H1 (cell line): ENCODE results near the gene ALDOA. TPM values are rescaled to one million over a fixed set of nuclear protein-coding genes. Genes with fewer than 3 reads are reported as not detected.
A peak's percentile ranks its signal among the peaks of the same experiment; 100 is the strongest.

ENCODE experiments used
- CTCF ChIA-PET: fragments of 300-600 bp; sonication (Branson Sonifier 250); formaldehyde crosslinking; loops from one replicate; lab custom pipeline; 2021; ENCODE audit not compliant: partially characterized antibody; lab: Charles Lee
- POLR2A ChIA-PET: fragments of 300-600 bp; sonication (Branson Sonifier 250); formaldehyde crosslinking; loops from one replicate; lab custom pipeline; 2021; ENCODE audit warnings: inconsistent platforms; ENCODE audit not compliant: partially characterized antibody; lab: Charles Lee
- DNase-seq, 2 experiments: peaks; one replicate each; pipeline versions ENCODE4 v3.0.0 to v3.0.0-alpha.2; 2010 to 2022; ENCODE audit warnings: low spot score in 2 of 2, low read depth in 1 of 2, mixed read lengths in 1 of 2
- FAIRE-seq: peaks from 2 replicates; lab custom pipeline; 2011; peaks lifted over from hg19 to GRCh38; lab: Jason Lieb, UNC
- H2AFZ ChIP-seq: 2 replicates; pipeline ENCODE4 v1.8.1; 2012; ENCODE audit warnings: low read length, inconsistent platforms
- H2AK5ac ChIP-seq: 2 replicates; pipeline ENCODE4 v1.6.1; 2013; ENCODE audit warnings: low read depth, low read length
- H2BK120ac ChIP-seq: replicated peaks from 2 replicates; pipeline ENCODE3; 2013; ENCODE audit warnings: low read depth, low read length, inconsistent platforms
- H2BK12ac ChIP-seq: 2 replicates; pipeline ENCODE4 v1.6.1; 2013; ENCODE audit warnings: low read depth, low read length
- H2BK15ac ChIP-seq: 2 replicates; pipeline ENCODE4 v1.6.1; 2013; ENCODE audit warnings: low read length
- H2BK20ac ChIP-seq: 2 replicates; pipeline ENCODE4 v1.6.1; 2013; ENCODE audit warnings: low read length
- H2BK5ac ChIP-seq: 2 replicates; pipeline ENCODE4 v1.6.1; 2013; ENCODE audit warnings: low read depth, low read length
- H3K14ac ChIP-seq: 2 replicates; pipeline ENCODE4 v1.6.1; 2013; ENCODE audit warnings: inconsistent platforms; ENCODE audit not compliant: insufficient read length
- H3K18ac ChIP-seq: 2 replicates; pipeline ENCODE4 v1.6.1; 2013; ENCODE audit warnings: low read length; ENCODE audit errors: extremely low read depth
- H3K23ac ChIP-seq: 2 replicates; pipeline ENCODE4 v1.6.1; 2013; ENCODE audit warnings: inconsistent platforms; ENCODE audit not compliant: insufficient read length
- H3K23me2 ChIP-seq: 2 replicates; pipeline ENCODE4 v1.6.1; 2013; ENCODE audit warnings: low read depth, low read length
- H3K27ac ChIP-seq: 2 replicates; pipeline ENCODE4 v1.6.1; 2011; ENCODE audit warnings: low read depth, low read length, inconsistent platforms
- H3K27me3 ChIP-seq, 4 experiments: replicated peaks in 1 of 4; 1 replicate in 1 of 4; 2 replicates in 3 of 4; pipeline versions ENCODE4 v1.6.1 to v1.8.1; 2011 to 2013; ENCODE audit warnings: low read length in 3 of 4, mild to moderate bottlenecking in 3 of 4, inconsistent platforms in 2 of 4, mixed read lengths in 2 of 4, moderate library complexity in 1 of 4; ENCODE audit not compliant: control insufficient read depth in 3 of 4, insufficient read depth in 3 of 4; ENCODE audit errors: extremely low read depth in 1 of 4
- H3K36me3 ChIP-seq, 4 experiments: 2 replicates each; pipeline versions ENCODE4 v1.6.1 to v1.8.1; 2011 to 2013; ENCODE audit warnings: mild to moderate bottlenecking in 4 of 4, low read length in 3 of 4, moderate library complexity in 2 of 4, control low read depth in 1 of 4, inconsistent platforms in 1 of 4; ENCODE audit not compliant: insufficient read depth in 4 of 4, control insufficient read depth in 2 of 4
- H3K4ac ChIP-seq: replicated peaks from 2 replicates; pipeline ENCODE3; 2013; ENCODE audit warnings: low read length, low read depth, mixed read lengths, inconsistent platforms; ENCODE audit not compliant: insufficient read length
- H3K4me1 ChIP-seq, 4 experiments: replicated peaks in 1 of 4; 1 replicate in 1 of 4; 2 replicates in 3 of 4; pipeline versions ENCODE4 v1.6.1 to v1.8.1; 2011 to 2013; ENCODE audit warnings: low read length in 3 of 4, inconsistent platforms in 2 of 4, mixed read lengths in 1 of 4; ENCODE audit not compliant: insufficient read depth in 4 of 4, control insufficient read depth in 3 of 4
- H3K4me2 ChIP-seq, 2 experiments: 2 replicates each; pipeline versions ENCODE4 v1.6.1 to v1.8.1; 2011 to 2013; ENCODE audit warnings: low read depth in 2 of 2, low read length in 2 of 2, control low read depth in 1 of 2, inconsistent platforms in 1 of 2, mild to moderate bottlenecking in 1 of 2; ENCODE audit not compliant: insufficient read depth in 1 of 2
- H3K4me3 ChIP-seq, 4 experiments: fragments of 200-600, 300-600 bp in 1 of 4; sonication (generic), shearing (Covaris generic), sonication (Bioruptor Twin) in 1 of 4; 2 replicates each; pipeline versions ENCODE4 v1.5.1 to v1.8.1; 2011 to 2016; ENCODE audit warnings: low read length in 4 of 4, low read depth in 3 of 4, control low read depth in 2 of 4, inconsistent platforms in 2 of 4, mild to moderate bottlenecking in 2 of 4, mixed read lengths in 1 of 4, moderate library complexity in 1 of 4; ENCODE audit not compliant: insufficient read depth in 2 of 4; ENCODE audit errors: extremely low read depth in 1 of 4
- H3K56ac ChIP-seq: replicated peaks from 2 replicates; pipeline ENCODE3; 2013; ENCODE audit warnings: low read depth, mild to moderate bottlenecking, mixed read lengths, low read length, inconsistent platforms; ENCODE audit not compliant: insufficient read length
- H3K79me1 ChIP-seq: 2 replicates; pipeline ENCODE4 v1.6.1; 2013; ENCODE audit warnings: low read depth, low read length, control low read depth
- H3K79me2 ChIP-seq, 2 experiments: 2 replicates each; pipeline versions ENCODE4 v1.6.1 to v1.8.1; 2012 to 2013; ENCODE audit warnings: low read length in 2 of 2, mild to moderate bottlenecking in 2 of 2, inconsistent platforms in 1 of 2; ENCODE audit not compliant: insufficient read depth in 2 of 2, control insufficient read depth in 1 of 2
- H3K9ac ChIP-seq, 4 experiments: replicated peaks in 1 of 4; 1 replicate in 1 of 4; 2 replicates in 3 of 4; pipeline versions ENCODE4 v1.6.1 to v1.8.1; 2011 to 2013; ENCODE audit warnings: low read depth in 3 of 4, low read length in 3 of 4, control low read depth in 2 of 4, mild to moderate bottlenecking in 2 of 4, moderate library complexity in 2 of 4, inconsistent platforms in 1 of 4; ENCODE audit errors: extremely low read depth in 1 of 4
- H3K9me3 ChIP-seq, 2 experiments: 2 replicates each; pipeline versions ENCODE4 v1.6.1 to v1.8.1; 2012 to 2013; ENCODE audit warnings: mild to moderate bottlenecking in 2 of 2, moderate library complexity in 2 of 2, control low read depth in 1 of 2, inconsistent platforms in 1 of 2, low read depth in 1 of 2, low read length in 1 of 2, mixed read lengths in 1 of 2; ENCODE audit not compliant: insufficient read depth in 2 of 2
- H4K20me1 ChIP-seq, 2 experiments: replicated peaks in 1 of 2; 2 replicates each; pipeline versions ENCODE3 to v1.8.1; 2011 to 2013; ENCODE audit warnings: inconsistent platforms in 2 of 2, low read length in 2 of 2, mild to moderate bottlenecking in 1 of 2; ENCODE audit not compliant: insufficient read depth in 2 of 2, control insufficient read depth in 1 of 2
- H4K5ac ChIP-seq: 2 replicates; pipeline ENCODE4 v1.6.1; 2013; ENCODE audit warnings: low read length, low read depth, mixed read lengths, inconsistent platforms; ENCODE audit not compliant: insufficient read length
- H4K8ac ChIP-seq: 2 replicates; pipeline ENCODE4 v1.8.0; 2013; ENCODE audit warnings: mild to moderate bottlenecking, moderate library complexity, low read length, inconsistent platforms; ENCODE audit not compliant: insufficient read depth; ENCODE audit errors: extremely low read depth
- H4K91ac ChIP-seq: replicated peaks from 2 replicates; pipeline ENCODE3; 2013; ENCODE audit warnings: low read length, mixed read lengths, inconsistent platforms; ENCODE audit not compliant: insufficient read length
- ATF3 ChIP-seq: IDR thresholded peaks from 2 replicates; pipeline ENCODE4 v1.6.1; 2011; ENCODE audit warnings: low read depth, mild to moderate bottlenecking, low read length; ENCODE audit not compliant: insufficient read depth
- HDAC2 ChIP-seq, 2 experiments: fragments of 300-600 bp in 1 of 2; sonication (generic) in 1 of 2; IDR thresholded peaks; 2 replicates each; pipeline ENCODE4 v1.6.1; 2011 to 2012; ENCODE audit warnings: low read depth in 2 of 2, low read length in 2 of 2, mild to moderate bottlenecking in 2 of 2, moderate library complexity in 2 of 2, borderline replicate concordance in 1 of 2, inconsistent platforms in 1 of 2
- KDM1A ChIP-seq: fragments of 200-600, 300-600 bp; sonication (generic); IDR thresholded peaks from 2 replicates; pipeline ENCODE4 v1.7.1; 2016; ENCODE audit warnings: mild to moderate bottlenecking, low read length, borderline replicate concordance
- POLR2A ChIP-seq, 2 experiments: IDR thresholded peaks; 1 replicate in 1 of 2; 2 replicates in 1 of 2; pipeline ENCODE4 v1.6.1; 2011; ENCODE audit warnings: low read depth in 2 of 2, low read length in 2 of 2, mild to moderate bottlenecking in 2 of 2; ENCODE audit errors: control extremely low read depth in 1 of 2
- POLR2AphosphoS5 ChIP-seq: IDR thresholded peaks from 2 replicates; pipeline ENCODE4 v1.6.1; 2011; ENCODE audit warnings: low read depth, low read length
- RXRA ChIP-seq: IDR thresholded peaks from 2 replicates; pipeline ENCODE4 v1.6.1; 2011; ENCODE audit warnings: low read depth, mild to moderate bottlenecking, low read length, moderate library complexity; ENCODE audit not compliant: insufficient read depth
- SRF ChIP-seq: IDR thresholded peaks from 2 replicates; pipeline ENCODE4 v1.6.1; 2011; ENCODE audit warnings: mild to moderate bottlenecking, low read depth, low read length, moderate library complexity
- TAF1 ChIP-seq: IDR thresholded peaks from 2 replicates; pipeline ENCODE4 v1.6.1; 2011; ENCODE audit warnings: mild to moderate bottlenecking, low read depth, low read length
- WGBS, 2 experiments: shearing (Covaris generic) in 1 of 2; methylation state at CpG; one replicate each; pipeline versions ENCODE4 v1.1.6 to v1.1.7; 2013 to 2015; ENCODE audit warnings: low lambda C conversion rate in 2 of 2, mixed read lengths in 2 of 2, inconsistent platforms in 1 of 2, low coverage in 1 of 2, missing lambda C conversion rate in 1 of 2; ENCODE audit not compliant: insufficient replicate concordance in 2 of 2, insufficient coverage in 1 of 2, insufficient read length in 1 of 2; ENCODE audit errors: extremely low coverage in 1 of 2, missing lambda C conversion rate in 1 of 2; 5-methylcytosine and 5-hydroxymethylcytosine counted together
- polyA plus RNA-seq, 7 experiments: library from polyadenylated mRNA; depleted of rRNA in 3 of 7; stranded (reverse) in 5 of 7; unstranded in 2 of 7; fragments of >200 nt in 5 of 7; fragments of 200-250 nt in 2 of 7; gene quantifications; 1 replicate in 5 of 7; 2 replicates in 1 of 7; 4 replicates in 1 of 7; pipeline versions ENCODE4 v1.2.1 to v1.2.3, GENCODE V29; 2011 to 2013; ENCODE audit warnings: missing spikeins in 2 of 7, mixed read lengths in 2 of 7
- total RNA-seq: library from RNA; stranded (reverse); fragmentation: NEBNext Ultra II Directional; extraction: Animal tissue kit (Norgen Biotek cat#: 25700); gene quantifications from 2 replicates; pipeline ENCODE4 v1.2.1, GENCODE V29; 2021
- TF ChIP-seq, protein P1 (sequence below): IDR thresholded peaks from 2 replicates; pipeline ENCODE4 v1.6.1; 2011; ENCODE audit warnings: low read length, improper control_type of control experiment

Gene ALDOA
- total and polyA plus RNA-seq, 2 of the 8 experiments (the other 6 are each of a cell fraction or from before 2014, with no cell fraction given) = 1,072 to 1,083 TPM

DNA sequence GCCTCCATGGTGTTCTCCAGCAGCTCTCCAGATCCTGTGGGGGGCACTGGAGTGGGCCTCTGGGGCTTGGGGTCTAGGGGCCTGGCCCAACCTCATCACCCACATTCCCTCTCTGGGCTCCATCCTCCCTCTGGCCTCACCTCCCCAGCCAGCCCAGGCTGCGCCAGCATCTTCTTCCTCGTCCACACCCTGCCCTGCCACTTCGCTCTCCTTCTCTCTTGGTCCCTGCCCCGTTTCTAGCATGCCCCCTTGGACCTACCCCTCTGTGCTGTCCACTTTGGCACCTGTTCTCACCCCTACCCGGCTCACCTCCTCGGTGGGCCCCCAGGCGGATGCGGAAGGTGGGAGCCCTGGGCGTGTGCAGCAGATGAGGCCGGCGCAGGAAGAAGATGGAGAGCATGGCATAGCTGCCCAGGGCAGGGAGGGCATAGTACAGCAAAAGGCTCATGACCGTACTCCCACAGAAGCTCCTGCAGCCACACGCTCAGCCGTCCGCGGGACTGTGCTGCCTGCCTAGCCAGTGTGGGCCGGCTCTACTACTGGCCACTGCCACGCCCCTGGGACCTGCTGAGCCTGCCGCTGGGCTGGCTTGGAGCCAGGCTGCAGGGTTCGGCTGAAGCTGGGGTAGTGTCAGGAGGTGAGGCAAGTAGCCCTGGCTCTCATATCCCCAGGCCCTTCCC, 47.6 kb downstream of the ALDOA start, which contains the start of gene GDPD3:
Gene GDPD3, minus strand, starts transcription at position 507 of the 680 bp plus-strand sequence. Its CDS starts 59 bp downstream, at position 448.
- H3K4me3 ChIP-seq = peak within 1 kb of the TSS in 1 of 4 experiments; percentile 24; a peak in 2 of 8 replicates
- FAIRE-seq = no peak
- H4K91ac ChIP-seq = peak within 1 kb of the TSS; percentile 22
- POLR2A ChIA-PET = interaction anchor here (0.9 to 16.3 kb wide), 5 partner anchors 9 to 434 kb away, joined by 4 to 169 read pairs (median 5); partner anchors contain the start of genes TBX6 and YPEL3
- H3K14ac ChIP-seq = no peak within 1 kb of the TSS
- H3K27ac ChIP-seq = no peak within 1 kb of the TSS
- H3K23me2 ChIP-seq = no peaks in the 10 kb centered on the region
- H2AK5ac ChIP-seq = no peak within 1 kb of the TSS
- 0 out of 2 replicates have a peak within 1 kb of the TSS, but pooled peaks have one; percentile 29 for H2BK15ac ChIP-seq
- no peaks in the 10 kb centered on the region for H3K27me3 ChIP-seq
- WGBS, 2 experiments = 85% methylated on average over 19 of the region's 20 CpGs; no CpG with 5 or more reads in 1 of the 2 experiments
- no peak within 1 kb of the TSS for H4K5ac ChIP-seq
- H3K9me3 ChIP-seq = no peaks in the 10 kb centered on the region
- peak within 1 kb of the TSS; percentile 12; the same call in 1 of the 2 replicates for H2BK5ac ChIP-seq
- H4K20me1 ChIP-seq = peaks cover 2 to 6% of the 10 kb centered on the region in 2 experiments
- H3K56ac ChIP-seq = no peak within 1 kb of the TSS
- H3K18ac ChIP-seq = no peak within 1 kb of the TSS
- H2BK120ac ChIP-seq = no peak within 1 kb of the TSS
- H3K9ac ChIP-seq = peak within 1 kb of the TSS in 1 of 4 experiments; percentile 10; a peak in 3 of 7 replicates
- peak in 1 of 2 experiments; percentile 55 for DNase-seq
- peak within 1 kb of the TSS; percentile 14; the same call in 1 of the 2 replicates for H4K8ac ChIP-seq
- 0 out of 8 replicates have a peak, but pooled peaks cover 0 to under 1% (median 0%) of the 10 kb centered on the region in 4 experiments for H3K36me3 ChIP-seq
- H3K79me2 ChIP-seq = no peaks in the 10 kb centered on the region
- H2BK12ac ChIP-seq = no peak within 1 kb of the TSS; the same call in 1 of the 2 replicates
- no peak within 1 kb of the TSS for H2AFZ ChIP-seq
- peak within 1 kb of the TSS in 1 of 2 experiments; percentile 50; a peak in 2 of 4 replicates for H3K4me2 ChIP-seq
- no peak within 1 kb of the TSS for H3K23ac ChIP-seq
- no peaks in the 10 kb centered on the region for H3K79me1 ChIP-seq
- peaks cover 0 to 12% (median 6%) of the 10 kb centered on the region in 4 experiments; a peak in 5 of 7 replicates for H3K4me1 ChIP-seq
- H3K4ac ChIP-seq = no peak within 1 kb of the TSS
- CTCF ChIA-PET = interaction anchor here (0.6 to 6.7 kb wide), 19 partner anchors 8 to 523 kb away, joined by 3 to 90 read pairs (median 7); partner anchors contain the start of genes ALDOA, MAPK3 and TBX6
- 0 out of 2 replicates have a peak within 1 kb of the TSS, but pooled peaks have one; percentile 48 for H2BK20ac ChIP-seq
- TF ChIP-seq POLR2A (IDR thresholded peaks at IDR 0.05; ENCODE audit: control extremely low read depth in 1 of 2, low read depth in 2 of 2, low read length in 2 of 2) (peak in 1 of 2 experiments; percentile 22; a peak in 1 of 3 replicates), ATF3 (no peak), TAF1 (no peak), HDAC2 (IDR thresholded peaks at IDR 0.05; ENCODE audit: borderline replicate concordance in 1 of 2, low read depth in 2 of 2, low read length in 2 of 2) (no peak), KDM1A (0 out of 2 replicates have a peak, but pooled peaks have one; percentile 91), POLR2AphosphoS5 (peak; percentile 22), RXRA (no peak), SRF (no peak)
- TF ChIP-seq, protein P1, sequence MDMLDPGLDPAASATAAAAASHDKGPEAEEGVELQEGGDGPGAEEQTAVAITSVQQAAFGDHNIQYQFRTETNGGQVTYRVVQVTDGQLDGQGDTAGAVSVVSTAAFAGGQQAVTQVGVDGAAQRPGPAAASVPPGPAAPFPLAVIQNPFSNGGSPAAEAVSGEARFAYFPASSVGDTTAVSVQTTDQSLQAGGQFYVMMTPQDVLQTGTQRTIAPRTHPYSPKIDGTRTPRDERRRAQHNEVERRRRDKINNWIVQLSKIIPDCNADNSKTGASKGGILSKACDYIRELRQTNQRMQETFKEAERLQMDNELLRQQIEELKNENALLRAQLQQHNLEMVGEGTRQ = no peak
